ENCODE results near the gene LPCAT1.

- no peak for TF ChIP-seq SRF (IDR thresholded peaks at IDR 0.05; ENCODE audit: low read depth)
- no peak for TF ChIP-seq CTCF (IDR thresholded peaks at IDR 0.05 in 2 of 3, conservative IDR thresholded peaks at IDR 0.05 in 1 of 3; ENCODE audit: borderline replicate concordance in 1 of 3, insufficient read depth in 1 of 3, low read depth in 2 of 3, low read length in 2 of 3)
- TF ChIP-seq EZH2 (IDR thresholded peaks at IDR 0.05) = no peak
- no peak for TF ChIP-seq MAX (IDR thresholded peaks at IDR 0.05)
- TF ChIP-seq SIN3A (IDR thresholded peaks at IDR 0.05; ENCODE audit: low read depth) = no peak
- no peak for TF ChIP-seq ELF1 (IDR thresholded peaks at IDR 0.05; ENCODE audit: borderline replicate concordance, low read depth)
- no peak for TF ChIP-seq POLR2AphosphoS5 (IDR thresholded peaks at IDR 0.05; ENCODE audit: low read depth, low read length)
- TF ChIP-seq ZFX (IDR thresholded peaks at IDR 0.05) = no peak
- no peak for TF ChIP-seq POLR2A (IDR thresholded peaks at IDR 0.05; ENCODE audit: borderline replicate concordance, extremely low read depth, insufficient read depth, insufficient read length)
These were observed 25.1 kb upstream of the LPCAT1 start for GRCh38 chr5:1548702-1549474.

All from HCT116 (cell line).